AG04450 (cell line): Measurements from ENCODE around the gene ENTPD1. TPM values are rescaled to one million over a fixed set of nuclear protein-coding genes. Genes with fewer than 3 reads are reported as not detected.
"Not testable (repeated sequence)": the region's sequence is repeated elsewhere in the genome, so short reads cannot be mapped to it uniquely, and the experiment has no call there.

ENCODE experiments used
- CTCF ChIA-PET: fragments of 300-600, 350-600 bp; formaldehyde crosslinking; extraction: SDS; loops from one replicate; lab custom pipeline; 2022; ENCODE audit warnings: antibody characterized with exemption, inconsistent platforms; lab: Charles Lee
- POLR2A ChIA-PET: fragments of 350-600 bp; formaldehyde crosslinking; extraction: SDS; loops from one replicate; lab custom pipeline; 2021; ENCODE audit warnings: antibody characterized with exemption, inconsistent platforms; lab: Yijun Ruan, JAX
- DNase-seq: peaks from one replicate; pipeline ENCODE4 v3.0.0-alpha.2; 2011; ENCODE audit warnings: low read depth, low spot score
- H3K27ac ChIP-seq: one replicate; pipeline ENCODE4 v1.5.1; 2012; ENCODE audit warnings: low read depth, low read length, control low read depth
- H3K27me3 ChIP-seq: one replicate; pipeline ENCODE4 v1.6.0; 2012; ENCODE audit warnings: low read length; ENCODE audit not compliant: control insufficient read depth, insufficient read depth
- H3K4me3 ChIP-seq: 2 replicates; pipeline ENCODE4 v1.5.1; 2011; ENCODE audit warnings: mild to moderate bottlenecking, low read depth, low read length, control low read depth
- H3K9me3 ChIP-seq: 2 replicates; pipeline ENCODE4 v1.5.1; 2012; ENCODE audit warnings: low read length; ENCODE audit not compliant: control insufficient read depth, insufficient read depth
- polyA plus RNA-seq: library from polyadenylated mRNA; depleted of rRNA; stranded (reverse); fragments of >200 nt; gene quantifications from 2 replicates; pipeline ENCODE4 v1.2.3, GENCODE V29; 2011
- TF ChIP-seq, protein P1 (sequence below): IDR thresholded peaks from 2 replicates; pipeline ENCODE4 v1.5.1; 2011; ENCODE audit warnings: low read depth, low read length, control low read depth, inconsistent platforms

The ENTPD1 gene
- polyA plus RNA-seq, 1 experiment, result 0.07 TPM

DNA sequence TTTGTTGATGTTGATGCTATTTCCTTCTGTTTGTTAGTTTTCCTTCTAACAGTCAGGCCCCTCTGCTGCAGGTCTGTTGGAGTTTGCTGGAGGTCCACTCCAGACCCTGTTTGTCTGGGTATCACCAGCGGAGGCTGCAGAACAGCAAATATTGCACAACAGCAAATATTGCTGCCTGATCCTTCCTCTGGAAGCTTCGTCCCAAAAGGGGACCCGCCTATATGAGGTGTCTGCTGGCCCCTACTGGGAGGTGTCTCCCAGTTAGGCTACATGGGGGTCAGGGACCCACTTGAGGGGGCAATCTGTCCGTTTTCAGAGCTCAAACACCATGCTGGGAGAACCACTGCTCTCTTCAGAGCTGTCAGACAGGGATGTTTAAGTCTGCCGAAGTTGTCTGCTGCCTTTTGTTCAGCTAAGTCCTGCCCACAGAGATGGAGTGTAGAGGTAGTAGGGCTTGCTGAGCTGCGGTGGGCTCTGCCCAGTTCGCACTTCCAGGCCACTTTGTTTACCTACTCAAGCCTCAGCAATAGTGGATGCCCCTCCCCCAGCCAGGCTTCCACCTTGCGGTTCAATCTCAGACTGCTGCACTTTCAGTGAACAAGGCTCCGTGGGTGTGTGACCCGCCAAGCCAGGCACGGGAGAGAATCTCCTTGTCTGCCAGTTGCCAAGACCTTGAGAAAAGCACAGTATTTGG is 50.9 kb downstream of the ENTPD1 start:
- H3K27ac ChIP-seq, DNase-seq, H3K4me3 ChIP-seq, POLR2A ChIA-PET, CTCF ChIA-PET, H3K27me3 ChIP-seq: not testable (repeated sequence)
- peaks cover 11% of the 10 kb centered on the region; the same call in 1 of the 2 replicates for H3K9me3 ChIP-seq

DNA sequence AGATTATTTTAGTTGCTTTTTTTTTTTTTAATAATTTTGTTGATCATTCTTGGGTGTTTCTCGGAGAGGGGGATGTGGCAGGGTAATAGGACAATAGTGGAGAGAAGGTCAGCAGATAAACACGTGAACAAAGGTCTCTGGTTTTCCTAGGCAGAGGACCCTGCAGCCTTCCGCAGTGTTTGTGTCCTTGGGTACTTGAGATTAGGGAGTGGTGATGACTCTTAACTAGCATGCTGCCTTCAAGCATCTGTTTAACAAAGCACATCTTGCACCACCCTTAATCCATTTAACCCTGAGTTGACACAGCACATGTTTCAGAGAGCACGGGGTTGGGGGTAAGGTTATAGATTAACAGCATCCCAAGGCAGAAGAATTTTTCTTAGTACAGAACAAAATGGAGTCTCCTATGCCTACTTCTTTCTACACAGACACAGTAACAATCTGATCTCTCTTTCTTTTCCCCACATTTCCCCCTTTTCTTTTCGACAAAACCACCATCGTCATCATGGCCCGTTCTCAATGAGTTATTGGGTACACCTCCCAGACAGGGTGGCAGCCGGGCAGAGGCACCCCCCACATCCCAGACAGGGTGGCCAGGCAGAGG is 52.8 kb downstream of the ENTPD1 start:
- H3K27me3 ChIP-seq, H3K27ac ChIP-seq, CTCF ChIA-PET, POLR2A ChIA-PET, H3K4me3 ChIP-seq, DNase-seq: not testable (repeated sequence)
- peaks cover 11% of the 10 kb centered on the region; the same call in 1 of the 2 replicates for H3K9me3 ChIP-seq

DNA sequence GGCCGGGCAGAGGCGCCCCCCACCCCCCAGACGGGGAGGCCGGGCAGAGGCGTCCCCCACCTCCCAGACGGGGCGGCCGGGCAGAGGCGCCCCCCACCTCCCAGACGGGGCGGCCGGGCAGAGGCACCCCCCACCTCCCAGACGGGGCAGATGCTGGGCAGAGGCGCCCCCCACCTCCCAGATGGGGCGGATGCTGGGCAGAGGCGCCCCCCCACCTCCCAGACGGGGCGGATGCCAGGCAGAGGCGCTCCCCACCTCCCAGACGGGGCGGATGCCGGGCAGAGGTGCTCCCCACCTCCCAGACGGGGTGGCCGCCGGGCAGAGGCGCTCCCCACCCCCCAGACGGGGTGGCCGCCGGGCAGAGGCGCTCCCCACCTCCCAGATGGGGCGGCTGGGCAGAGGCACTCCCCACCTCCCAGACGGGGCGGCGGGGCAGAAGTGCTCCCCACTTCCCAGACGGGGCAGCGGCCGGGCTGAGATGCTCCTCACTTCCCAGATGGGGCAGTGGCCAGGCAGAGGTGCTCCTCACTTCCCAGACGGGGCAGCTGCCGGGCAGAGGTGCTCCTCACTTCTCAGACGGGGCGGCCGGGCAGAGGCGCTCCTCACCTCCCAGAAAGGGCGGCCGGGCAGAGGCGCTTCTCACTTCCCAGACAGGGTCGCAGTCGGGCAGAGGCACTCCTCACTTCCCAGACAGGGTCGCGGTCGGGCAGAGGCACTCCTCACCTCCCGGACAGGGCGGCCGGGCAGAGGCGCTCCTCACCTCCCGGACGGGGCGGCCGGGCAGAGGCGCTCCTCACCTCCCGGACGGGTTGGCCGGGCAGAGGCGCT is 53.6 kb downstream of the ENTPD1 start:
- H3K9me3 ChIP-seq, result peaks cover 11% of the 10 kb centered on the region; the same call in 1 of the 2 replicates
- POLR2A ChIA-PET, result no interaction called here
- no peak for DNase-seq
- H3K27ac ChIP-seq, result no peak overlapping the region
- TF ChIP-seq, protein P1, sequence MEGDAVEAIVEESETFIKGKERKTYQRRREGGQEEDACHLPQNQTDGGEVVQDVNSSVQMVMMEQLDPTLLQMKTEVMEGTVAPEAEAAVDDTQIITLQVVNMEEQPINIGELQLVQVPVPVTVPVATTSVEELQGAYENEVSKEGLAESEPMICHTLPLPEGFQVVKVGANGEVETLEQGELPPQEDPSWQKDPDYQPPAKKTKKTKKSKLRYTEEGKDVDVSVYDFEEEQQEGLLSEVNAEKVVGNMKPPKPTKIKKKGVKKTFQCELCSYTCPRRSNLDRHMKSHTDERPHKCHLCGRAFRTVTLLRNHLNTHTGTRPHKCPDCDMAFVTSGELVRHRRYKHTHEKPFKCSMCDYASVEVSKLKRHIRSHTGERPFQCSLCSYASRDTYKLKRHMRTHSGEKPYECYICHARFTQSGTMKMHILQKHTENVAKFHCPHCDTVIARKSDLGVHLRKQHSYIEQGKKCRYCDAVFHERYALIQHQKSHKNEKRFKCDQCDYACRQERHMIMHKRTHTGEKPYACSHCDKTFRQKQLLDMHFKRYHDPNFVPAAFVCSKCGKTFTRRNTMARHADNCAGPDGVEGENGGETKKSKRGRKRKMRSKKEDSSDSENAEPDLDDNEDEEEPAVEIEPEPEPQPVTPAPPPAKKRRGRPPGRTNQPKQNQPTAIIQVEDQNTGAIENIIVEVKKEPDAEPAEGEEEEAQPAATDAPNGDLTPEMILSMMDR, result no peak
- H3K4me3 ChIP-seq, result no peak overlapping the region
- CTCF ChIA-PET, result no interaction called here
- H3K27me3 ChIP-seq, result no peaks in the 10 kb centered on the region

DNA sequence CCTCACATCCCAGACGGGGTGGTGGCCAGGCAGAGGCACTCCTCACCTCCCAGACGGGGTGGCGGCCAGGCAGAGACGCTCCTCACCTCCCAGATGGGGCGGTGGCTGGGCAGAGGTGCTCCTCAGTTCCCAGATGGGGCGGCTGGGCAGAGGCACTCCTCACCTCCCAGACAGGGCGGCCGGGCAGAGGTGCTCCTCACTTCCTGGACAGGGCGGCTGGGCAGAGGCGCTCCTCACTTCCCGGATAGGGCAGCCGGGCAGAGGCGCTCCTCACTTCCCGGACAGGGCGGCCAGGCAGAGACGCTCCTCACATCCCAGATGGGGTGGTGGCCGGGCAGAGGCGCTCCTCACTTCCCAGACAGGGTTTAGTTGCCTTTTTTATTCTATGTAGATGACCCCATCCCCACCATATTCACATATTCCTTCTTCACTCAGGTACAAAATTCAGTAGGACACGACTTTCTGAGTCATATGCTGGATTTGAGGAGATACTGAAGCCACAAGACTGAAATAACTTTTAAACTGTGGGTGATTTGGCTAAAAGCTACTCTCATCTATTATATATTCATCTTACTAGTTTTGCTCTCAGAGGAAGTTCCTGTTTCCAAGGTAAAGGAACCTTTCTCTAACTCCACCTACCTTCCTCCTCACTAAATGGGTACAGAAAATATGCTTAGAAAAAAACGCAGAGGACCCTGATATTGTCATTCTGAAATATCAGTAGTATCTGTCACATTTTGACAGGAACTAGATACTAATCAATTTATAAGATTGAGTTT is 54.4 kb downstream of the ENTPD1 start:
- ChIA-PET CTCF (interaction anchor here (2.1 kb wide), 1 partner anchor 117 kb away, joined by 12 read pairs; the partner anchor contains the start of gene TCTN3), POLR2A (no interaction called here)
- TF ChIP-seq, protein P1, result no peak
- no peak for DNase-seq
- no peak overlapping the region for H3K27ac ChIP-seq
- H3K9me3 ChIP-seq, result peaks cover 11% of the 10 kb centered on the region; the same call in 1 of the 2 replicates
- no peak overlapping the region for H3K4me3 ChIP-seq
- no peaks in the 10 kb centered on the region for H3K27me3 ChIP-seq

DNA sequence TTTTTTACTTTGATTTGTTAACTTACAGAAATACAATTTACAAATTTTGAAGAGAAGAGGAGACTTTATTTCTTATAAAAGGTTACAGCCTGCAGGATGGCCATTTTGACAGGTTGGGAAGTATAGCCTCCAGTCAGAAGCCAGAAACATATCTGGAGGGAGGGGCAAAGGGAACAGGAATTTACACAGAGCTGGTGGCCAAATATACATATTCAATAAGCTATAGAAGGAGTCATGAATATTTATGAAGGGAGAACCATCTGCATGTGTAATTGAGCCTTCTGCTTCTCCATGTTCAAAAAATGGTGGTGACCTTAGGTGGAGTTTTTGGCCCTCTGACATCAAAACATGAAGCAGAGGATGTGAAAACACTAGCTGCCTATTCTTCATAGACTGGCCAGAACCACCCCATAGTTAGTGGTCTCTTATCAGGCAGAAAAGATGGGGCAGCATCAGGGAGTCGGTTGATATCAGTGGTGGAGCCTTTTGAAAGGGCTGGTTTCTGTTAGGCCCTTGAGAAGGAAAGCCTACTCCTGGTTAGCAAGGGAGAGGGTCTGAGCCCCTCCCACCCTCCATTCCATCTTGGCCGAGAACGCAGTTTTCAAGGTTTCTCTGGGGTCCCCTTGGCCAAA is 57.2 kb downstream of the ENTPD1 start:
- H3K4me3 ChIP-seq, result no peak overlapping the region
- TF ChIP-seq, protein P1, result no peak
- H3K27ac ChIP-seq, result no peak overlapping the region
- POLR2A ChIA-PET, result no interaction called here
- no peak for DNase-seq
- peaks cover 11% of the 10 kb centered on the region; the same call in 1 of the 2 replicates for H3K9me3 ChIP-seq
- H3K27me3 ChIP-seq, result no peaks in the 10 kb centered on the region
- CTCF ChIA-PET, result interaction anchor here (1.6 to 10.3 kb wide), 2 partner anchors 28 to 119 kb away, joined by 6 to 99 read pairs; partner anchors contain the start of gene TCTN3
